Upper lobe of left lung (tissue), 6 donors: Measurements from ENCODE around the gene KIDINS220. TPM values are rescaled to one million over a fixed set of nuclear protein-coding genes. Genes with fewer than 3 reads are reported as not detected.

Experiments
- ATAC-seq, 2 donors: fragments of 200-7000 bp; cut with Tn5 transposase; one replicate each; pipeline ENCODE4 v1.9.1; 2022; ENCODE audit warnings: mild to moderate bottlenecking in 2 of 2, moderate library complexity in 2 of 2; ENCODE audit not compliant: low FRiP score in 2 of 2
- DNase-seq, 2 donors: peaks; one replicate each; pipeline ENCODE4 v3.0.0-alpha.2; 2019 to 2020
- H3K27ac ChIP-seq, 4 donors: fragments of 200-600 bp; sonication (generic); one replicate each; pipeline ENCODE4 v1.5.1; 2016 to 2019
- H3K27me3 ChIP-seq, 4 donors: fragments of 200-600 bp; sonication (generic); one replicate each; pipeline ENCODE4 v1.5.1; 2017 to 2019
- H3K36me3 ChIP-seq, 4 donors: fragments of 200-600 bp; sonication (generic); one replicate each; pipeline ENCODE4 v1.5.1; 2016 to 2019
- H3K4me1 ChIP-seq, 4 donors: fragments of 200-600 bp; sonication (generic); one replicate each; pipeline ENCODE4 v1.5.1; 2018 to 2019
- H3K4me3 ChIP-seq, 4 donors: fragments of 200-600 bp; sonication (generic); one replicate each; pipeline ENCODE4 v1.5.1; 2017 to 2019; ENCODE audit warnings: mild to moderate bottlenecking in 2 of 4, moderate library complexity in 1 of 4
- H3K9me3 ChIP-seq, 4 donors: fragments of 200-600 bp; sonication (generic); one replicate each; pipeline ENCODE4 v1.5.1; 2018 to 2019
- CTCF ChIP-seq, 6 experiments: fragments of 450-650 bp in 4 of 6; fragments of 200-600 bp in 2 of 6; sonication (generic) in 2 of 6; IDR thresholded peaks; one replicate each; pipeline ENCODE4 v1.5.1; 2016 to 2019; ENCODE audit warnings: antibody characterized with exemption in 6 of 6
- EP300 ChIP-seq, 4 donors: sonication (generic); formaldehyde crosslinking; IDR thresholded peaks; one replicate each; pipeline ENCODE4 v1.5.1; 2017; ENCODE audit warnings: antibody characterized with exemption in 4 of 4, control low read depth in 2 of 4
- POLR2A ChIP-seq, 4 donors: fragments of 450-650 bp; IDR thresholded peaks; one replicate each; pipeline ENCODE4 v1.5.1; 2016 to 2017; ENCODE audit warnings: antibody characterized with exemption in 4 of 4, mild to moderate bottlenecking in 2 of 4
- POLR2AphosphoS5 ChIP-seq, 2 donors: sonication (generic); formaldehyde crosslinking; IDR thresholded peaks; one replicate each; pipeline ENCODE4 v1.5.1; 2017; ENCODE audit warnings: antibody characterized with exemption in 2 of 2
- WGBS, 2 donors: methylation state at CpG; one replicate each; pipeline ENCODE4 v1.1.5; 2017 to 2018; 5-methylcytosine and 5-hydroxymethylcytosine counted together
- total RNA-seq, 6 donors: library from RNA; depleted of rRNA in 4 of 6; stranded (reverse); fragments of >200 nt in 4 of 6; gene quantifications; one replicate each; pipeline versions ENCODE4 v1.1.0 to v1.2.1, GENCODE V29; 2016 to 2021
- donor health status: DM: no; HTN: no; CAD: no; lungs with moderate emphysema.
- donor health status: DM: no; HTN: yes; CAD: no; lungs with severe emphysema.

The KIDINS220 gene
- total RNA-seq: 100 to 1,000 TPM in 2 of 6 donors, 10 to 100 TPM in 4; 58.2 to 136 (median 69.9) TPM

- TF ChIP-seq POLR2AphosphoS5 (IDR thresholded peaks at IDR 0.05): peak; percentile 92 to 95
- TF ChIP-seq CTCF (IDR thresholded peaks at IDR 0.05): no peak
- TF ChIP-seq POLR2A (IDR thresholded peaks at IDR 0.05): peak in 2 of 4 donors; percentile 72 to 89
- H3K36me3 ChIP-seq: no peaks in the 10 kb centered on the region
- ATAC-seq (peak; percentile 96 to 99), DNase-seq (peak; percentile 91 to 95)
- peak within 1 kb of the TSS; percentile 57 to 100 (median 91) for H3K4me3 ChIP-seq
- no peaks in the 10 kb centered on the region for H3K9me3 ChIP-seq
- peaks cover 28 to 42% (median 34%) of the 10 kb centered on the region in 4 donors for H3K4me1 ChIP-seq
- 0 to 1% methylated on average over 18 to 37 of the region's 67 CpGs for WGBS, 2 donors
- H3K27ac ChIP-seq: peak within 1 kb of the TSS; percentile 84 to 92 (median 86)
- H3K27me3 ChIP-seq: no peaks in the 10 kb centered on the region
Observed at GRCh38 chr2:8836971-8837794, at the start of gene KIDINS220. Gene KIDINS220 (minus strand): TSS chr2:8837613. CDS start chr2:8827093, 10,520 bp downstream.

GRCh38 chr2:8886876-8887275 lies 49.5 kb upstream of the KIDINS220 start:
- H3K9me3 ChIP-seq: no peaks in the 10 kb centered on the region
- TF ChIP-seq EP300 (IDR thresholded peaks at IDR 0.05) (no peak), CTCF (IDR thresholded peaks at IDR 0.05) (no peak), POLR2AphosphoS5 (IDR thresholded peaks at IDR 0.05) (no peak), POLR2A (IDR thresholded peaks at IDR 0.05) (no peak)
- 65 to 68% methylated on average over 2 of the region's 2 CpGs for WGBS, 2 donors

GRCh38 chr2:8886202-8886518 lies 48.7 kb upstream of the KIDINS220 start:
- DNase-seq: no peak
- H3K4me1 ChIP-seq: no peaks in the 10 kb centered on the region
- H3K36me3 ChIP-seq: peaks cover 0 to 11% (median 0%) of the 10 kb centered on the region in 4 donors
- TF ChIP-seq EP300 (IDR thresholded peaks at IDR 0.05) (no peak), POLR2AphosphoS5 (IDR thresholded peaks at IDR 0.05) (no peak), CTCF (IDR thresholded peaks at IDR 0.05) (no peak), POLR2A (IDR thresholded peaks at IDR 0.05) (no peak)
- no peak overlapping the region for H3K4me3 ChIP-seq
- H3K27ac ChIP-seq: no peak overlapping the region
- no peak for ATAC-seq
- no peaks in the 10 kb centered on the region for H3K27me3 ChIP-seq
- WGBS, 2 donors: 100% methylated on average over 1 of the region's 1 CpG
- no peaks in the 10 kb centered on the region for H3K9me3 ChIP-seq

More at GRCh38 chr2:8886876-8887275, 49.5 kb upstream of the KIDINS220 start:
- Histone ChIP-seq H3K27me3 (no peaks in the 10 kb centered on the region), H3K36me3 (peaks cover 0 to 5% (median 0%) of the 10 kb centered on the region in 4 donors), H3K4me1 (no peaks in the 10 kb centered on the region), H3K27ac (no peak overlapping the region), H3K4me3 (no peak overlapping the region)
- no peak for DNase-seq
- no peak for ATAC-seq

- H3K4me3 ChIP-seq: no peak overlapping the region
- H3K27ac ChIP-seq: no peak overlapping the region
- peaks cover 0 to 16% (median 0%) of the 10 kb centered on the region in 4 donors for H3K36me3 ChIP-seq
- H3K27me3 ChIP-seq: no peaks in the 10 kb centered on the region
- DNase-seq (no peak), ATAC-seq (no peak)
- no peaks in the 10 kb centered on the region for H3K4me1 ChIP-seq
- whole genome bisulfite sequencing, 2 donors: 88 to 89% methylated on average over 6 to 7 of the region's 7 CpGs
- no peak for TF ChIP-seq POLR2A (IDR thresholded peaks at IDR 0.05)
- no peak for TF ChIP-seq EP300 (IDR thresholded peaks at IDR 0.05)
- TF ChIP-seq CTCF (IDR thresholded peaks at IDR 0.05): no peak
- TF ChIP-seq POLR2AphosphoS5 (IDR thresholded peaks at IDR 0.05): no peak
- H3K9me3 ChIP-seq: no peaks in the 10 kb centered on the region
Observed at GRCh38 chr2:8885449-8886201, 48.2 kb upstream of the KIDINS220 start.
